Measurements from ENCODE around the gene GALNT9. TPM values are rescaled to one million over a fixed set of nuclear protein-coding genes. Genes with fewer than 3 reads are reported as not detected.

Gene GALNT9
- total RNA-seq, 1 donor from 2014 or later, result not detected

DNA sequence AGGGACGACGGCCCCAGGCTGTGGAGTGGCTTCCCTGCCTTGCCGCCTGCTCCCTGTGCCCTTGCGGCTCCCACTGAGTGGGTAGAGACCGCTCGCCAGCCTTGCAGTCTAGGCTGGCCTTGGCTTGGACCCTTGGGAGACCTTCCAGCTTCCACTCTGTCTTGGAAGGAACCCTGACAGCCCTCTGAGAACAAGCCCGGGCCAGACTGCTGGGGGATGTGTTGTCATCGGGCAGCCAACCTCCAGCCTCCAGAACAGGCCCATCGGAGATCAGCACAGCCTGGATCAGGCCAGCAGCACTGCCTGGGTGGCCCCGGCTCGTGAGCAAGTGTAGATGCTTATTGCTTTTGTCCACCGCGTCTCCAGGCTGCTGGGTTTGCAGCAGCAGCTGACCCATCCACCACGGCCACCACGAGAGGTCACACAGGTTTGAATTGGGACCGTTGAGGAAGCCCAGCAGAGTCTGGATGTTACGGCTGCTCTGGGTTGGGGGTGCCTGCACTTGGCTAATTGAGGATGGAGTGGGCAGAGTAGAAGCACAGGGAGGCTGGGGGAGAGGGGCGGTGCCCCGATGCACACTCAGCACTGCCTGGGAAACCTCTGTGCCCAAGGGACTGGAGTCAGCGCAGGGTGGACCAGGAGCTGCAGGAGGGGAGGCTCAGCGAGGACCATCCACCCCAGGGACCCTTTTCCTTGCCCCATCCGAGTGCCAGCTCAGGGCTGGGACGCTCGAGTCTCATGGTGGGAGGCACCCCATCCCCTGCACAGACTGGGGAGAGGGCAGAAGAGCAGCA is 129.7 kb downstream of the GALNT9 start:
- no peaks in the 10 kb centered on the region for H4K20me1 ChIP-seq (ENCODE audit: low read depth)
- no peak overlapping the region for H3K27ac ChIP-seq
- Mint-ChIP-seq H3K27ac (no peak overlapping the region), H3K27me3 (ENCODE audit: insufficient read depth, low read depth) (peaks cover 27% of the 10 kb centered on the region), H3K4me1 (peaks cover 12% of the 10 kb centered on the region), H3K4me3 (no peak overlapping the region), H3K9me3 (no peaks in the 10 kb centered on the region), H3K36me3 (no peaks in the 10 kb centered on the region)
- DNase-seq (ENCODE audit: low spot score), result no peak
- H2AFZ ChIP-seq (replicated peaks), result no peak overlapping the region
- peaks cover 14% of the 10 kb centered on the region for H3K4me1 ChIP-seq
- H3K79me2 ChIP-seq (ENCODE audit: low read depth), result no peaks in the 10 kb centered on the region
- H3K9me3 ChIP-seq (ENCODE audit: low read depth), result no peaks in the 10 kb centered on the region
- no peak overlapping the region for H3K4me2 ChIP-seq
- no peaks in the 10 kb centered on the region for H3K36me3 ChIP-seq
- H3K4me3 ChIP-seq, result no peak overlapping the region
- no peak for TF ChIP-seq EZH2 (IDR thresholded peaks at IDR 0.05)
- no peak for TF ChIP-seq CTCF (IDR thresholded peaks at IDR 0.05)
- TF ChIP-seq EZH2phosphoT487 (IDR thresholded peaks at IDR 0.05), result no peak
- no peak overlapping the region for H3K9ac ChIP-seq
- peaks cover 77% of the 10 kb centered on the region for H3K27me3 ChIP-seq
- H3F3A ChIP-seq (ENCODE audit: low read depth), result no peaks in the 10 kb centered on the region

DNA sequence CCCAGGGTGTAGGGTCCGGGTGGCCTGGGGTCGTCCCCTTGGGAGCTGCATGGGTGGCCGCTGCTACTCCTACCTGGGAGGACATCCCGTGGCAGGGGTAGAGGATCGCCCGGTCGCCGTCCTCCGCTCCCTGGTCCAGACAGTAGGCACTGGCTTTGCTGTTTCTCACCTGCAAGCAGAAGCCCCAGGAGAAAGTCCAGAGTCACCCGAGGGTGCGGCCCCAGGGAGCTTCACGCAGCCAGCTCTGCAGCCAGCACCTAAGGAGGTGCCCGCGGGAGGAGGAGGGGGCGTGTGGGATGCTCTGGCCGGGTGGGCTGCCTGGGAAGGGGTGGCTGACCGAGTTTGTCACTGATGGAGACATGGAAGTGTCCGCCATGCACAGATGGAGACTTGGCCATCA is 130.3 kb downstream of the GALNT9 start:
- H3K9ac ChIP-seq, result no peak overlapping the region
- no peaks in the 10 kb centered on the region for H4K20me1 ChIP-seq (ENCODE audit: low read depth)
- peaks cover 77% of the 10 kb centered on the region for H3K27me3 ChIP-seq
- H2AFZ ChIP-seq (replicated peaks), result no peak overlapping the region
- Mint-ChIP-seq H3K4me3 (no peak overlapping the region), H3K9me3 (peaks cover 2% of the 10 kb centered on the region), H3K27me3 (ENCODE audit: insufficient read depth, low read depth) (peaks cover 25% of the 10 kb centered on the region), H3K27ac (no peak overlapping the region), H3K36me3 (no peaks in the 10 kb centered on the region), H3K4me1 (peaks cover 6% of the 10 kb centered on the region)
- H3K36me3 ChIP-seq, result no peaks in the 10 kb centered on the region
- no peaks in the 10 kb centered on the region for H3F3A ChIP-seq (ENCODE audit: low read depth)
- H3K9me3 ChIP-seq (ENCODE audit: low read depth), result no peaks in the 10 kb centered on the region
- peaks cover 14% of the 10 kb centered on the region for H3K4me1 ChIP-seq
- H3K4me2 ChIP-seq, result no peak overlapping the region
- H3K79me2 ChIP-seq (ENCODE audit: low read depth), result no peaks in the 10 kb centered on the region
- no peak overlapping the region for H3K4me3 ChIP-seq
- DNase-seq (ENCODE audit: low spot score), result no peak
- no peak for TF ChIP-seq EZH2 (IDR thresholded peaks at IDR 0.05)
- TF ChIP-seq EZH2phosphoT487 (IDR thresholded peaks at IDR 0.05), result no peak
- TF ChIP-seq CTCF (IDR thresholded peaks at IDR 0.05), result no peak
- H3K27ac ChIP-seq, result no peak overlapping the region

- Histone ChIP-seq H3K4me2 (no peak overlapping the region), H3K36me3 (no peaks in the 10 kb centered on the region), H3K9me3 (ENCODE audit: low read depth) (no peaks in the 10 kb centered on the region), H2AFZ (replicated peaks) (no peak overlapping the region), H4K20me1 (ENCODE audit: low read depth) (no peaks in the 10 kb centered on the region), H3K79me2 (ENCODE audit: low read depth) (no peaks in the 10 kb centered on the region), H3K9ac (no peak overlapping the region), H3K4me3 (no peak overlapping the region), H3K27ac (no peak overlapping the region), H3K4me1 (peaks cover 14% of the 10 kb centered on the region), H3F3A (ENCODE audit: low read depth) (no peaks in the 10 kb centered on the region), H3K27me3 (peaks cover 77% of the 10 kb centered on the region)
- DNase-seq (ENCODE audit: low spot score), result no peak
- Mint-ChIP-seq H3K4me3 (no peak overlapping the region), H3K9me3 (peaks cover 9% of the 10 kb centered on the region), H3K36me3 (peaks cover 4% of the 10 kb centered on the region), H3K27me3 (ENCODE audit: insufficient read depth, low read depth) (peaks cover 27% of the 10 kb centered on the region), H3K4me1 (peaks cover 3% of the 10 kb centered on the region), H3K27ac (no peak overlapping the region)
- TF ChIP-seq CTCF (IDR thresholded peaks at IDR 0.05), result no peak
- no peak for TF ChIP-seq EZH2 (IDR thresholded peaks at IDR 0.05)
- TF ChIP-seq EZH2phosphoT487 (IDR thresholded peaks at IDR 0.05), result no peak
Observed at GRCh38 chr12:132197581-132198354, 131.6 kb downstream of the GALNT9 start.
